Stomach (tissue), 4 donors: ENCODE results near the gene SLC22A31.

ENCODE experiments used
- EP300 ChIP-seq: sonication (generic); formaldehyde crosslinking; IDR thresholded peaks from one replicate; pipeline ENCODE4 v1.6.1; 2017; ENCODE audit warnings: antibody characterized with exemption
- POLR2A ChIP-seq, 4 donors: fragments of 450-650 bp; IDR thresholded peaks; one replicate each; pipeline ENCODE4 v1.6.1; 2016; ENCODE audit warnings: antibody characterized with exemption in 4 of 4, control low read depth in 2 of 4, mild to moderate bottlenecking in 1 of 4, moderate library complexity in 1 of 4
- POLR2AphosphoS5 ChIP-seq, 3 donors: sonication (generic); formaldehyde crosslinking; IDR thresholded peaks; one replicate each; pipeline ENCODE4 v1.6.1; 2016; ENCODE audit warnings: antibody characterized with exemption in 3 of 3
- TF ChIP-seq, protein P1 (sequence below), 7 experiments: fragments of 450-650 bp in 4 of 7; fragments of 200-600 bp in 3 of 7; sonication (generic) in 3 of 7; IDR thresholded peaks; one replicate each; pipeline ENCODE4 v1.5.1; 2016 to 2019; ENCODE audit warnings: antibody characterized with exemption in 7 of 7, control low read depth in 2 of 7, mild to moderate bottlenecking in 1 of 7

DNA sequence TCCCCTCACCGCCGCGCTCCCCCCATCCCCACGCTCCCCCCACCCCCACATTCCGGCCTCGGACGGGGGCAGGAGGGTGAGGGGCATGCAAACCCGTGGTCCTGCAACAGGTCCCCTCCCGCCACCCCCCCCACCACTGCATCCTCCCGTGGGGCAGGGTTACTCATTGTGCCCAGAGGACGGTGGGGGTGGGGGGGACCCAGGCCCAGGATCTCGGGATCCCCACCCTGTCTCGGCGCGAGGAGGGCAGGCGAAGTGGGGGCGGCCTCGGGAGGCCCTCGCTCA, 8.5 kb downstream of the SLC22A31 start:
- TF ChIP-seq, protein P1, sequence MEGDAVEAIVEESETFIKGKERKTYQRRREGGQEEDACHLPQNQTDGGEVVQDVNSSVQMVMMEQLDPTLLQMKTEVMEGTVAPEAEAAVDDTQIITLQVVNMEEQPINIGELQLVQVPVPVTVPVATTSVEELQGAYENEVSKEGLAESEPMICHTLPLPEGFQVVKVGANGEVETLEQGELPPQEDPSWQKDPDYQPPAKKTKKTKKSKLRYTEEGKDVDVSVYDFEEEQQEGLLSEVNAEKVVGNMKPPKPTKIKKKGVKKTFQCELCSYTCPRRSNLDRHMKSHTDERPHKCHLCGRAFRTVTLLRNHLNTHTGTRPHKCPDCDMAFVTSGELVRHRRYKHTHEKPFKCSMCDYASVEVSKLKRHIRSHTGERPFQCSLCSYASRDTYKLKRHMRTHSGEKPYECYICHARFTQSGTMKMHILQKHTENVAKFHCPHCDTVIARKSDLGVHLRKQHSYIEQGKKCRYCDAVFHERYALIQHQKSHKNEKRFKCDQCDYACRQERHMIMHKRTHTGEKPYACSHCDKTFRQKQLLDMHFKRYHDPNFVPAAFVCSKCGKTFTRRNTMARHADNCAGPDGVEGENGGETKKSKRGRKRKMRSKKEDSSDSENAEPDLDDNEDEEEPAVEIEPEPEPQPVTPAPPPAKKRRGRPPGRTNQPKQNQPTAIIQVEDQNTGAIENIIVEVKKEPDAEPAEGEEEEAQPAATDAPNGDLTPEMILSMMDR (IDR thresholded peaks at IDR 0.05): no peak
- TF ChIP-seq POLR2A (IDR thresholded peaks at IDR 0.05): no peak
- TF ChIP-seq EP300: no peak
- TF ChIP-seq POLR2AphosphoS5 (IDR thresholded peaks at IDR 0.05): no peak
